Psoas muscle (tissue), 8 donors: ENCODE data around the gene SEMA3D. TPM values are rescaled to one million over a fixed set of nuclear protein-coding genes. Genes with fewer than 3 reads are reported as not detected.
A peak's percentile ranks its signal among the peaks of the same experiment; 100 is the strongest.

ENCODE experiments used
- ATAC-seq, 4 donors: fragments of 200-7000 bp; cut with Tn5 transposase; one replicate each; pipeline ENCODE4 v1.9.1; 2020; ENCODE audit warnings: moderate library complexity in 3 of 4, mild to moderate bottlenecking in 2 of 4
- DNase-seq, 2 donors: peaks; one replicate each; pipeline ENCODE4 v3.0.0-alpha.2; 2020
- H3K27ac ChIP-seq: fragments of 200-600 bp; one replicate; pipeline ENCODE4 v1.8.0; 2022
- H3K27me3 ChIP-seq, 3 donors: fragments of 200-600 bp in 1 of 3; one replicate each; pipeline versions ENCODE4 v1.6.1 to v1.8.0; 2013 to 2022; ENCODE audit warnings: low read length in 2 of 3, mild to moderate bottlenecking in 2 of 3, moderate library complexity in 1 of 3; ENCODE audit not compliant: insufficient read depth in 3 of 3
- H3K36me3 ChIP-seq, 2 donors: fragments of 200-600 bp in 1 of 2; one replicate each; pipeline versions ENCODE4 v1.6.1 to v1.8.0; 2013 to 2022; ENCODE audit warnings: low read depth in 1 of 2, mild to moderate bottlenecking in 1 of 2, moderate library complexity in 1 of 2; ENCODE audit not compliant: insufficient read depth in 1 of 2
- H3K4me1 ChIP-seq: fragments of 200-600 bp; one replicate; pipeline ENCODE4 v1.8.0; 2022
- H3K4me3 ChIP-seq: fragments of 200-600 bp; one replicate; pipeline ENCODE4 v1.8.0; 2022; ENCODE audit warnings: mild to moderate bottlenecking
- H3K9me3 ChIP-seq: fragments of 200-600 bp; one replicate; pipeline ENCODE4 v1.8.0; 2022
- WGBS, 3 donors: extraction: QIAGEN DNeasy Blood & Tissue Kit; methylation state at CpG; one replicate each; pipeline versions ENCODE4 v1.1.6 to v1.1.7; 2013; 5-methylcytosine and 5-hydroxymethylcytosine counted together
- intact Hi-C, 2 donors: fragments of 100-400 bp; cut with DNase I; formaldehyde crosslinking; loops; one replicate each; pipeline versions ENCODE4 v1.11.0 to v1.14.2; 2022
- polyA plus RNA-seq, 3 donors: library from polyadenylated mRNA; stranded (reverse); fragments of 200-250 nt; gene quantifications; one replicate each; pipeline ENCODE4 v1.2.3, GENCODE V29; 2013
- total RNA-seq, 4 donors: library from RNA; stranded (reverse); fragmentation: NEBNext Ultra II Directional in 2 of 4; extraction: Animal tissue kit (Norgen Biotek cat#: 25700) in 2 of 4; gene quantifications; one replicate each; pipeline versions ENCODE4 v1.2.1 to v1.2.4, GENCODE V29; 2021 to 2023
- TF ChIP-seq, protein P1 (sequence below): fragments of 200-600 bp; IDR thresholded peaks from one replicate; pipeline ENCODE4 v1.8.0; 2022; ENCODE audit warnings: antibody characterized with exemption
- donor health status: healthy with polysubstance abuse.
- donor health status: DM: no; HTN: no; CAD: no; lungs with moderate emphysema.
- donor health status: Bipolar disorder and iron deficiency.
- donor health status: healthy.
- donor health status: DM: yes; HTN: yes; CAD: no.
- donor health status: DM: no; HTN: no; CAD: no.
- donor health status: DM: no; HTN: no; CAD: no.
- donor health status: DM: yes; HTN: yes; CAD: no.

SEMA3D gene
- total and polyA plus RNA-seq, 7 donors, result 0.01 to 0.28 (median 0.06) TPM; not detected in 1

DNA sequence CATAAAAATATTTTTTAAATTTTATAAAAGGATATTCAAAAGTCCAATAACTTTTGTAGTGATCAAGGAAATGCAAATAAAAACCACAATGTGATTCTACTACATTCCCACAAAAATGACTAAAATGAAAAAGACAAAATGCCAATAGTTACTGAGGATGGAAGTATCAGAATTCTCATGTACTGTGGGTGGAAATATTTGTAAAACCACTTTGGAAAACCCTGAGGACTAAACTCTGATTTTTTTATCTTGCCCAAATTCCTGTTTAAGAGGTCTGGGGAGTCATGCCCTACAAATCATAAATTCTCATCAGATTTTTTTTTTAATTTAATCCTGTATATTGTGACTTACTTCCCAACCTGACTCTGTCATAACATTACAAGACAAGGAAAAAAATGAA is 9.8 kb upstream of the SEMA3D start:
- intact Hi-C loops, result no loop called here
- H3K4me1 ChIP-seq, result no peaks in the 10 kb centered on the region
- H3K36me3 ChIP-seq, result no peaks in the 10 kb centered on the region
- TF ChIP-seq, protein P1, sequence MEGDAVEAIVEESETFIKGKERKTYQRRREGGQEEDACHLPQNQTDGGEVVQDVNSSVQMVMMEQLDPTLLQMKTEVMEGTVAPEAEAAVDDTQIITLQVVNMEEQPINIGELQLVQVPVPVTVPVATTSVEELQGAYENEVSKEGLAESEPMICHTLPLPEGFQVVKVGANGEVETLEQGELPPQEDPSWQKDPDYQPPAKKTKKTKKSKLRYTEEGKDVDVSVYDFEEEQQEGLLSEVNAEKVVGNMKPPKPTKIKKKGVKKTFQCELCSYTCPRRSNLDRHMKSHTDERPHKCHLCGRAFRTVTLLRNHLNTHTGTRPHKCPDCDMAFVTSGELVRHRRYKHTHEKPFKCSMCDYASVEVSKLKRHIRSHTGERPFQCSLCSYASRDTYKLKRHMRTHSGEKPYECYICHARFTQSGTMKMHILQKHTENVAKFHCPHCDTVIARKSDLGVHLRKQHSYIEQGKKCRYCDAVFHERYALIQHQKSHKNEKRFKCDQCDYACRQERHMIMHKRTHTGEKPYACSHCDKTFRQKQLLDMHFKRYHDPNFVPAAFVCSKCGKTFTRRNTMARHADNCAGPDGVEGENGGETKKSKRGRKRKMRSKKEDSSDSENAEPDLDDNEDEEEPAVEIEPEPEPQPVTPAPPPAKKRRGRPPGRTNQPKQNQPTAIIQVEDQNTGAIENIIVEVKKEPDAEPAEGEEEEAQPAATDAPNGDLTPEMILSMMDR, result no peak
- H3K9me3 ChIP-seq, result no peaks in the 10 kb centered on the region
- DNase-seq, result no peak
- H3K4me3 ChIP-seq, result no peak overlapping the region
- H3K27ac ChIP-seq, result no peak overlapping the region
- no peak for ATAC-seq
- no peaks in the 10 kb centered on the region for H3K27me3 ChIP-seq

DNA sequence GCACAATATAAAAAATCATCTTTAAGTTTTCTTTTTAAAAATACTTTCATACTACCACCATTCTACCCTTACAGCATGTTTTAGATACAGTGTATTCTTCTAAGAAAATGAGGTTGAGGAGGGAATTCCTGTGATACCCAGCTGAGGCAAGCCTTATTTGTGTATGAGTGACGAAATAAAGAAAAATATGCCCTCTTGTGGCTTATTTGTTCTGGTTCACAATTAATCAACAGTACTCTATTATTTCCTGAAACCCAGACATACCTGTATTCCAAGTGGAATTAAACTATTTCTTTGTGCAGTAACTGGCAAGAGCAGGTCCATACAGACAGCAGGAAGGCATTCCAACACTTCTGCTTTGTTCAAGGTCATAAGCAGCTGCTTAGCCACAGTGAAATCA is 4.5 kb upstream of the SEMA3D start:
- TF ChIP-seq, protein P1, result peak; percentile 6
- no peak overlapping the region for H3K27ac ChIP-seq
- no peak overlapping the region for H3K4me3 ChIP-seq
- ATAC-seq, result no peak
- 24 to 37% (median 26%) methylated on average over 1 of the region's 1 CpG for WGBS, 3 donors
- no peaks in the 10 kb centered on the region for H3K9me3 ChIP-seq
- intact Hi-C loops, result no loop called here
- H3K27me3 ChIP-seq, result peaks cover 0 to 10% (median 0%) of the 10 kb centered on the region in 3 donors
- H3K4me1 ChIP-seq, result no peaks in the 10 kb centered on the region
- no peaks in the 10 kb centered on the region for H3K36me3 ChIP-seq
- DNase-seq, result no peak

DNA sequence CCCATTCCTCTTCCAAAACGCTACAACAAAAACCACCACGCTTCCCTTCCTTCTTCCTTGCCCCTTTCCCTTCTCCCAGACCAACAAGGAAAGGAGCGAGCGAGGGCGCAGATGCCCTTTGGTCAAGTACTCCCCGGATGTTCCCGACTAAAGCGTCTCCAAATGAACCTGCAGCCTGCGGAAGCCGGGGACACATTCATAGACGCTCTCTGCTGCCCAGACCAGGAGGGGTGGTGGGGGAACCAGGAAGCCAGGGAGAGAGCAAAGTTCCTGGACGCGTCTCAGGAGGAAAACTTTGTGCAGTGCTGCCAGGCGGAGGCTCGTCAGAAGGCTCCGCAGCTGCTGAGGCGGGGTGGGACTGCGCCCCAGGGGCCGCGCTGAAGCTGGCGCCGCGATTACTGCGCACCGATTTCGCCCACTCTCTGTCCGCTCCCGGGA is 754 bp downstream of the SEMA3D start:
- no peak overlapping the region for H3K27ac ChIP-seq
- H3K4me3 ChIP-seq, result peak overlapping the region; percentile 54
- no peaks in the 10 kb centered on the region for H3K9me3 ChIP-seq
- TF ChIP-seq, protein P1, result no peak
- no peaks in the 10 kb centered on the region for H3K36me3 ChIP-seq
- 0 to 1% (median 1%) methylated on average over 28 of the region's 28 CpGs for WGBS, 3 donors
- ATAC-seq (peak in 3 of 4 donors; percentile 37 to 42 (median 39)), DNase-seq (peak; percentile 16 to 35)
- peaks cover 0 to 27% (median 3%) of the 10 kb centered on the region in 3 donors for H3K27me3 ChIP-seq
- intact Hi-C loops, result no loop called here
- no peaks in the 10 kb centered on the region for H3K4me1 ChIP-seq

DNA sequence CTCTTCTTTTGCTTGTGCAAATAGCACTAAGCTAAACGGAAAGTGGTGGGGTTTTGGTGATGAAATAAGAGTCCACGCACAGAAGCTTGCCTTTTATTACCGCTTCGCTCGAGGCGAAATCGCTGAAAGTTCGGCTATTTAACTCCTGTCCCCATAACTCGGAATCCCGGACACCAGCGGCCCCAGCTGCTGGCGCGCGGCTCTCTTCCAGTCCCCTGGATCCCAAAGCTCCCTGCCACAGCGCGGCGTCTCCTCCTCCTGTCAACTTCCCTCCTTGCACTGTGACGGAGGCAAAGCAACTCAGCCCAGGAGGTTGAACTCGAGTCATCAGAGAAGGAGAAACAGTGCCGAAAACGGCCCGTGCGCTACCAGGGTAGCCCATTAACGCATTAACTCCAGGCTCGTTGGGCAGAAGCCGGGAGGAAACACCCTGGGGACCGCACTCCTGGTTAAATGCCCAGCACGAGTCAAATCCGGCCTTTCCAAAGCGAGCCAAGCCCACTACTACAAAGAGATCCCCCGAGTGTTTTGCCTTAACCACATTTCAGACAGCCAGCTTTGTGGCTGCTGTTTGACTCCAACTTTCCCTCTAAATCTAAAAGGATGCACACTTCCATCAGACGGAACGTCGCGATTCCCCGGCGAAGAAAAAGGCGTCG is 1.3 kb downstream of the SEMA3D start:
- no peaks in the 10 kb centered on the region for H3K9me3 ChIP-seq
- intact Hi-C loops, result no loop called here
- no peaks in the 10 kb centered on the region for H3K36me3 ChIP-seq
- peaks cover 0 to 27% (median 3%) of the 10 kb centered on the region in 3 donors for H3K27me3 ChIP-seq
- ATAC-seq (peak in 1 of 4 donors; percentile 39), DNase-seq (peak; percentile 30 to 42)
- WGBS, 3 donors, result 1% methylated on average over 39 of the region's 39 CpGs
- TF ChIP-seq, protein P1, result no peak
- H3K4me1 ChIP-seq, result no peaks in the 10 kb centered on the region
- no peak overlapping the region for H3K27ac ChIP-seq
- H3K4me3 ChIP-seq, result peak overlapping the region; percentile 54
